Duodenal mucosa (tissue), 2 donors: ENCODE results near the gene PRDX6.
"Not testable (repeated sequence)": the region's sequence is repeated elsewhere in the genome, so short reads cannot be mapped to it uniquely, and the experiment has no call there.

Source experiments
- H3K27ac ChIP-seq: one replicate; pipeline ENCODE4 v1.7.0; 2013; ENCODE audit warnings: low read depth, low read length
- H3K27me3 ChIP-seq, 2 donors: one replicate each; pipeline ENCODE4 v1.7.0; 2013; ENCODE audit warnings: low read length in 2 of 2, control low read depth in 1 of 2; ENCODE audit not compliant: insufficient read depth in 2 of 2, control insufficient read depth in 1 of 2
- H3K36me3 ChIP-seq, 2 donors: one replicate each; pipeline ENCODE4 v1.7.0; 2013; ENCODE audit warnings: low read length in 2 of 2, control low read depth in 1 of 2; ENCODE audit not compliant: insufficient read depth in 2 of 2, control insufficient read depth in 1 of 2
- H3K4me1 ChIP-seq, 2 donors: one replicate each; pipeline ENCODE4 v1.7.0; 2013; ENCODE audit warnings: low read length in 2 of 2, control low read depth in 1 of 2; ENCODE audit not compliant: insufficient read depth in 2 of 2, control insufficient read depth in 1 of 2
- H3K4me3 ChIP-seq, 2 donors: one replicate each; pipeline ENCODE4 v1.7.0; 2013; ENCODE audit warnings: low read length in 2 of 2, low read depth in 1 of 2
- H3K9ac ChIP-seq, 2 donors: one replicate each; pipeline ENCODE4 v1.7.0; 2013; ENCODE audit warnings: low read length in 2 of 2, low read depth in 1 of 2
- H3K9me3 ChIP-seq, 2 donors: one replicate each; pipeline ENCODE4 v1.7.0; 2013; ENCODE audit warnings: low read length in 2 of 2, control low read depth in 1 of 2; ENCODE audit not compliant: control insufficient read depth in 1 of 2

Gene PRDX6

GRCh38 chr1:173467426-173467825, 9.7 kb upstream of the PRDX6 start:
- Histone ChIP-seq H3K9me3 (peaks cover 7 to 20% of the 10 kb centered on the region in 2 donors), H3K27me3 (no peaks in the 10 kb centered on the region), H3K4me3 (no peak overlapping the region), H3K4me1 (no peaks in the 10 kb centered on the region), H3K9ac (no peak overlapping the region), H3K27ac (no peak overlapping the region), H3K36me3 (no peaks in the 10 kb centered on the region)

GRCh38 chr1:173469656-173470055, 7.5 kb upstream of the PRDX6 start:
- H3K9me3 ChIP-seq = peaks cover 7 to 20% of the 10 kb centered on the region in 2 donors
- H3K4me3 ChIP-seq = no peak overlapping the region
- no peaks in the 10 kb centered on the region for H3K36me3 ChIP-seq
- no peak overlapping the region for H3K27ac ChIP-seq
- H3K4me1 ChIP-seq = peaks cover 0 to 7% of the 10 kb centered on the region in 2 donors
- H3K27me3 ChIP-seq = no peaks in the 10 kb centered on the region
- no peak overlapping the region for H3K9ac ChIP-seq

GRCh38 chr1:173470608-173471007, 6.5 kb upstream of the PRDX6 start:
- peaks cover 9 to 15% of the 10 kb centered on the region in 2 donors for H3K4me1 ChIP-seq
- H3K9ac ChIP-seq = no peak overlapping the region
- no peak overlapping the region for H3K4me3 ChIP-seq
- no peaks in the 10 kb centered on the region for H3K27me3 ChIP-seq
- H3K36me3 ChIP-seq = no peaks in the 10 kb centered on the region
- peaks cover 7 to 20% of the 10 kb centered on the region in 2 donors for H3K9me3 ChIP-seq
- H3K27ac ChIP-seq = no peak overlapping the region

GRCh38 chr1:173473599-173474011, 3.5 kb upstream of the PRDX6 start:
- Histone ChIP-seq H3K9me3 (peaks cover 7 to 20% of the 10 kb centered on the region in 2 donors), H3K36me3 (no peaks in the 10 kb centered on the region), H3K4me3 (no peak overlapping the region), H3K27me3 (no peaks in the 10 kb centered on the region), H3K4me1 (peaks cover 31 to 32% of the 10 kb centered on the region in 2 donors), H3K9ac (no peak overlapping the region), H3K27ac (no peak overlapping the region)

GRCh38 chr1:173474097-173474779, 2.9 kb upstream of the PRDX6 start:
- Histone ChIP-seq H3K9ac (no peak overlapping the region), H3K9me3 (peaks cover 7 to 20% of the 10 kb centered on the region in 2 donors), H3K4me3 (no peak overlapping the region), H3K36me3 (no peaks in the 10 kb centered on the region), H3K4me1 (peaks cover 35 to 38% of the 10 kb centered on the region in 2 donors), H3K27ac (no peak overlapping the region), H3K27me3 (no peaks in the 10 kb centered on the region)

GRCh38 chr1:173474780-173475421, 2.2 kb upstream of the PRDX6 start:
- H3K36me3 ChIP-seq, H3K27me3 ChIP-seq, H3K27ac ChIP-seq: not testable (repeated sequence)
- Histone ChIP-seq H3K4me3 (peak overlapping the region; percentile 19 to 85), H3K9me3 (peaks cover 3 to 18% of the 10 kb centered on the region in 2 donors), H3K9ac (peak overlapping the region in 1 of 2 donors; percentile 77), H3K4me1 (peaks cover 39% of the 10 kb centered on the region in 2 donors)

- Histone ChIP-seq H3K9ac (peak overlapping the region; percentile 39 to 77), H3K9me3 (peaks cover 1 to 10% of the 10 kb centered on the region in 2 donors), H3K27me3 (no peaks in the 10 kb centered on the region), H3K27ac (no peak overlapping the region), H3K4me1 (peaks cover 39% of the 10 kb centered on the region in 2 donors), H3K36me3 (peaks cover 0 to 4% of the 10 kb centered on the region in 2 donors), H3K4me3 (peak overlapping the region; percentile 85 to 88)
These were observed 1.5 kb upstream of the PRDX6 start for GRCh38 chr1:173475564-173476196.

- H3K9ac ChIP-seq = peak overlapping the region; percentile 39 to 77
- peak overlapping the region; percentile 83 for H3K27ac ChIP-seq
- H3K36me3 ChIP-seq = peaks cover 2 to 6% of the 10 kb centered on the region in 2 donors
- peak overlapping the region; percentile 85 to 88 for H3K4me3 ChIP-seq
- H3K9me3 ChIP-seq = peaks cover 0 to 5% of the 10 kb centered on the region in 2 donors
- H3K4me1 ChIP-seq = peaks cover 39% of the 10 kb centered on the region in 2 donors
- no peaks in the 10 kb centered on the region for H3K27me3 ChIP-seq
These were observed 904 bp upstream of the PRDX6 start for GRCh38 chr1:173476197-173476664.

- Histone ChIP-seq H3K27ac (peak overlapping the region; percentile 83), H3K36me3 (peaks cover 7 to 11% of the 10 kb centered on the region in 2 donors), H3K9me3 (peaks cover 0 to 1% of the 10 kb centered on the region in 2 donors), H3K4me1 (peaks cover 39% of the 10 kb centered on the region in 2 donors), H3K27me3 (no peaks in the 10 kb centered on the region), H3K4me3 (peak overlapping the region; percentile 85 to 88), H3K9ac (peak overlapping the region; percentile 77 to 86)
These were observed 360 bp upstream of the PRDX6 start for GRCh38 chr1:173476665-173477285.
